Measurements from ENCODE around the gene C19orf67.

C19orf67 gene

DNA sequence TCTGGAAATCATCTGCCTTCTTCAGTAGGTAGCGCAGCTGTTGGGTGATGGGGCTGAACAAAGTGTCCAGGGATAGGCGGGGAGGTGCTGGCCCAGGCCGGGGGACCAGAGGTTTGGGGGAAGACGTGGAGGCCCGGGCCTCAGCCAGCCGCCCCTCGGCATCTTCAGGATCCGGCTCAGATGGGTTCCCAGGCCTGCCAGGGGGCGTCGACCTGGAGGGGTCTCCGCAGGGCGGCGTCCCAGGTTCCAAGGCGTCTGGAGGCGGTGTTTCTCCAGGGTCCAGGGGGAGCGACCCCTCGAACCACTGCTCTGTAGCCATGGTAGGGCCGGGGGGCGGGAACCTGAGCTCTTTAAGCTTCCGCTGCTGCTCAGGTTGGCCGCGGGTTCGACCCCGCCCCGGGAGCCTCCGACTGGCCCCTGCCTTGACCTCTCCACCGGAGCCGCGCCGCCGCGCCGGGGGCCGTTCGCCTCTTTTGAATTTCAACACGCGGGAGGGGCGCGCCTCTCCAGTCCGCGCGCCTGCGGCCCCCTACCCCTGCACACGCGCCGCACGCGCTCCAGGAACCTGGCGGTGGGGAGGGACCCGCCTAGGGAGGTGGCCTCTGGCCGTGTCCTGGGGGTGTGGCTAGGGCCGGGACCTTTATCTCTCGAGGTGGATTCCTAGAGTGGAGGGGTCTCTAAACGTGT lies at the start of gene C19orf67:
Gene C19orf67, minus strand, starts transcription at position 475 of the 687 bp plus-strand sequence. Its CDS starts 156 bp downstream, at position 319.
- DNase-seq = no peak

DNA sequence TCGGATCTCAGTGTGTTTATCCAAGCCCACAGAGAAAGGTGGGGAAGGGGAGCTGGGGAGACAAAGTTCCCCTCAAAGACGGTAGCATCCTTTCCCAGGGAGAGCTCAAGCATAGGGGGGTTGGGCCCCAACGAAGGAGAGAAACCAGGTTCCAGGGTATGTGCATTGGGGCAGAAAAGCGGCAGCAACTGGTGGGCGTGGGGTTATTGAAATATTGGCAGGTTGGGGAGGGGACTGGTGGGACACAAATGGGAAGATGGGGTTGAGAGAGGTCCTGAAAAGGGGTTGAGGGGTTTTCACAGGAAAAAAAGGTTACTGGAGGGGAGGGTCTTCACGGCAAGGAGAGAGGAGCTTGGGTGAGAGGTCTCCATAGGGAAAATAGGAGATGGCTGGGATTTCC lies 49.8 kb upstream of the C19orf67 start:
- DNase-seq = no peak

DNA sequence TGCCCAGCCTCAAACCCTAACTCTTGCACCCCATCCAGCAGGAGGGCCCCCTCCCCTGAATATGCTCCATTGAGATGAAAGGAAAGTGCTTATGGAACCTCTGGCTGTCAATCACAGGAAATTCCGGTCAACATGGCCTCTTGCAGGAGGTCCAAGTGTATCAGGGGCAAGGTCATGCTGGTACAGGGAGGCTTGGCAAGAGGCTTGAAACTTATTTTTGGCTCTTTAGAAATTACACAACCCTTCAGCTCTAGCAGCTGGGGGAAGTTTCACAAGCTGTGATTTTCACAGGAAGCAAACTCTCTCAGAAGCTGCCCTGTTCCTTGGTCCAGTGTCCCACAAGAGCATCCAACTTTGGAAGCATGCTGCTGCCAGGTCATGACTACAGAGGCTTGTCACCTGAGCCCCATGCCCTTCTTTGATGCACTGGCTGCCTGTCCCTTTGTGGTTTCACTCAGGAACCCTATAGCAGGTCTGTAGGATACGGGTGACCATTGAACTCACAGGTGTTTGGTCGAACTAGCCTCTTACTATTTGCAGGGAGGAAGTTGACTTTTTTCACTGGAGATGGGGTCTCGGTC lies 42.4 kb upstream of the C19orf67 start:
- DNase-seq = no peak

DNA sequence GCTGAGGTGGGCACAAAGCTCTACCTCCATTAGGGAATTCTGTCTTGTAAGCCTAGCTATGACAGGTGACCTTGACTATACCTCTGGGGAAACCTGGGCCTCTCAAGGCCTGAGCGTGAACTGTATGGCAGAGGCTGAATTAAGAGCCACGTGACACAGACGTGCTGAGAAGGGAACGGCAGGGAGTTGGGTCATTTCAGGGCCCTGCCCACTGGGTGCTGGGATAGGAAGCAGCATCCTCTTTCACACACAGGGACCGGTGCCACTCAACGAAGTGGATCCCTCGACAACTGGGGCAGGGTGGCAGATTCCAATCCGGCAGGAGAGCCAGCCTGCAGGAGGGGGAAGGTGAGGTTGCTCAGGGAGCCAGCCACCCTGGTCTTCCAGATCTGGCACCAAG lies 41.6 kb upstream of the C19orf67 start:
- no peak for DNase-seq

DNA sequence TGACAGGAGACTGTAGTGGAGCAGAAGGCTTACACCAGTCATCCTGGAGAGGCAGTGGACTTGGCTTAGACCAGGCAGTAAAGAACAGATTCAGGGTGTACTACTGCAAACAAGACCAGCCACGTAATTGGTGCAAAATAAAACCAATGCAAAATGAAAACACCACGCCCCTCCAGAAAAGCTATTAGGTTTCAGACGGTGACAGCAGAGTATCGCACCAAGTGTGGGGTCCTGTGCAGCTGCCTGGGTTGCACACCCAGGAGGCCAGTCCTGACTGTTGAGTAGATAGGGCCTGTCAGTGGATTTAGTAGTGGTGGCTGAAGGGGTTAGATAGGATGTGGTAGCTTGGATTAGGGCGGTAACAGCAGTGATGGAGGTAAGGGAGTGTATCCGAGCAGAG lies 37.3 kb upstream of the C19orf67 start:
- no peak for DNase-seq

DNA sequence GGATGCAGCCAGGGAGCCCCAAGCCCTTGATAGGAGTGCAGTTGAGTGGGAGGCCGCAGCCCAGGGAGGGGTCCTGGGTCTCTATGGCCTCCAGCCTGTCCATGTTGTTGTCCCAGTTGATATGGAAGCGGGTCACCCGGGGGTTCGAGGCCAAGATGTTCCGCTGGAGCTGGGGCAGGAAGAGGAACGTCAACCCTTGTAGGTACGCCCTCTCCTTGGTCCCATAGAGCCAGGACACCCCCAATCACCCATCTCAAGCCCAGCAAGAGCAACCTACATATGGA lies 34.9 kb upstream of the C19orf67 start:
- no peak for DNase-seq

DNA sequence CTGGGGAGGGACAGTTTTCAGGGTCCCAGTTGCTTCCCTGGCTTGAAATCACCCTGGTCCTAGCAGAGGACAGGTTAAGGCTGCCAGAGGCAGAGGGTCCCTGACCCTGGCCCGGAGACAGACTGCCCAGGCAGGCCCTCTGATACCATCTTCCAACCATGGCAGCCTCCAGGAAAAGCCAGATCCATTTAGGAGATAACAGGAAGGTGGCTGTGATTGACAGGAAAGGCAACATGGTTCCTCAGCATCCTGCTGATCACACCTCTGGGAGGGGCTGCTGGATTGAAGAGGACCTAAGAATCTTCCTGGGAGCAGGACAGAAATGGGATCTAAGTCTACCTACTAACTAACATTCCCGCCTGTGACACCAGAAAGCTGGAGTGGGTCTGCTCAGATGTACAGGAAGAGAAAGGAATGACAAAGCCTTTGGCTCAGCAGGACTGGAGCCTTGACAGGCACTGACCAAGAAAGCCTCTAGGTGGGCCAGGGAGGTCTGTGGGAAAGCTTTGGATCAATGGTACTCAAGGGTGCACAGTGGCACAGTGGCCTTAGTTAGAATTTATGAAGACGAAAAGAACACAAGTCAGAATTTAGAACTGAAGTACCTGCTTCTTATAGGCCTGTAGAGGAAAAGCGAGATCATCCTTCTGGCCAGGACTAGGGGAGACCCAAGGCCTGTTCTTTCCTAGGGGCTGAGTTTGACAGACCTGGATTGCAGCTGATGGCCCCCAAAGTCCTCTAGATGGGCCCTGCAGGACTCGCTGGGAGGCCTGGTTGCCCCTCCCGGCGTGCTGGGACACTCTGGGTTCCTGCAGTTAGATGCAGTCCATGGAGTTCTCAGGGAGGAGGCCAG lies 34.3 kb upstream of the C19orf67 start:
- DNase-seq = no peak

DNA sequence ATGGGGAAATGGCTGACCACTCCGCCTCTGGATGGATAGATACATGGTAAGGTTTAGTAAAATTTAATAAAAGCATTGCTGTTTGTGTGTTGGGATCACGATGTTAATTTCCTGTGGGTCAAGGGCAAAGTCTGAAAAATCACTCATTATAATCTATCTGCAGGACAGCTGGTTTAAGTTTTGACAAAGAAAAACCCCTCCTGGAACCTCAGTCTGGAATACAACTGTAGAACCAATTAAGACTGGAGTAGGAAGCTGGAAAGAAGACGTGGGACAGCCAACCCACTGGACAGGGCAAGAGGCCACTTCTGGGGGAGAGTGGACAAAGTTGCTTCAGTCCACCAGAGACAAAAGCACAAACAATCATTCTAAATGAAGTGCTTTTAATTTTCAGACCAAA lies 33.6 kb upstream of the C19orf67 start:
- DNase-seq = no peak

DNA sequence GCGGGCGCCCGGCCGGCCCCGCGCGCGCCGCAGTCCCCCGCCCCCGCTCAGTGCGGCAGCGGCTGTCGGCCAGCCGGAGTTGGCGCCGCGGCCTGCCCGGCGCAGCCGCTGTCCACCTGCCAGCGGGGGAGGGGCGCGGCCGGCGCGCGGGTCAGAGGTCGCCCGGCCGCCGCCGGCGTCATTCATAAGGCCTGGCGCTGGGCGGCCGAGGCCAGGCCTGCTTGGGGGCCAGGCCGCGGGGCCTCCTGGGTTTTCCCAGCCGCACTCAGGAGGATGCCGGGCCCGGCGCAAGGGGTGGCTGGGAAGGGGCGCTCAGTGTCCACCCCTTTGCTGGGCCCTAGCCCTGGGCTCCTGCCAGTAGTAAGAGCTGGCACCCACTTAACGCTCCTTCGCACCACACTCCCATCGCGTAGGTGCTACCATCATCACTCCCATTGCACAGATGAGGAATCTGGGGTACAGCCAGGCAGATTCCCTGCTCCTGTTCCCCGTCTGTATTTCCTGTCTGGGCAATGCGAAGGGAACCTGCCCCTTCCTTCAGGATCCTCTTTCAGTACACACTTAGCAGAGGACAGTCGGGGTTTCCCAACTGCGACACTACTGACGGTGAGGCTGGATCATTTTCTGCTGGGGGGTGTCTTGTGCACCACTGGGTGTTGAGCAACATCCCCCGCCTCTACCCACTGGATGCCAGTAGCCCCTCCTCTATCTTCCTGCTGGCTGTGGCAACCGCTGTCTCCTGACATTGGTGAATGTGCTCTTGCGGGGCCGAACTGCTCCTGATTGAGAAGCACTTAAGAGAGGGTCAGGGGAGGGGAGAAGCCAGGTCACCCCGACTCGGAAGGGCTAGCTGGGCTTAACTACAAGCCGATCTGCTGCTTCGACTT lies 32.8 kb upstream of the C19orf67 start:
- DNase-seq = peak in 1 of 2 experiments; percentile 32

DNA sequence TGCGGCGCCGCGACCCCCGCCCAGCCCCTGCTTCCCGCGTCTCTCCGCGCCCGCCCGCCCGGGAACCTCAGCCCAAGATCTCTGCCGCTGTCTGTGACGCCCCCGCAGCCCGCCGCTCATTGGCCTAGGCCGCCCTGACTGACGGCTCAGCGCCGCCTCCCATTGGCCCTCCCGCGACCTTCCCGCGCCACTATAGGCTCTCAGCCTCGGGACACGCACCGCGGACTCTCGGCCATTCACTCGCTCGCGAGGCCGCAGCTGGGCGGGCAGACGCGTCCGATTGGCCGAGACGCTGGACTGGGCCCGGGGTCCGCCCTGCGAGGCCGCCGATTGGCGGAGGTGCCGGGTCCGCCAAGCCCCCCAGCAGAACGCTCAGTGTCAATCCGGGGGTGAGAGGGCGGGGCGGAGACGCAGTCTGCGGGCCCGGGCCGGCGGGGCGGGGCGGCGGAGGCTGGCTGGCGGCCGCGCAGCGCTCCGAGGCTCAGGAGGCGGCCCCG lies 32.1 kb upstream of the C19orf67 start, which contains the start of gene PRKACA:
Gene PRKACA, minus strand, starts transcription at position 95 of the 497 bp plus-strand sequence. CDS start 215 bp downstream, outside the sequence.
- peak; percentile 97 to 99 for DNase-seq

DNA sequence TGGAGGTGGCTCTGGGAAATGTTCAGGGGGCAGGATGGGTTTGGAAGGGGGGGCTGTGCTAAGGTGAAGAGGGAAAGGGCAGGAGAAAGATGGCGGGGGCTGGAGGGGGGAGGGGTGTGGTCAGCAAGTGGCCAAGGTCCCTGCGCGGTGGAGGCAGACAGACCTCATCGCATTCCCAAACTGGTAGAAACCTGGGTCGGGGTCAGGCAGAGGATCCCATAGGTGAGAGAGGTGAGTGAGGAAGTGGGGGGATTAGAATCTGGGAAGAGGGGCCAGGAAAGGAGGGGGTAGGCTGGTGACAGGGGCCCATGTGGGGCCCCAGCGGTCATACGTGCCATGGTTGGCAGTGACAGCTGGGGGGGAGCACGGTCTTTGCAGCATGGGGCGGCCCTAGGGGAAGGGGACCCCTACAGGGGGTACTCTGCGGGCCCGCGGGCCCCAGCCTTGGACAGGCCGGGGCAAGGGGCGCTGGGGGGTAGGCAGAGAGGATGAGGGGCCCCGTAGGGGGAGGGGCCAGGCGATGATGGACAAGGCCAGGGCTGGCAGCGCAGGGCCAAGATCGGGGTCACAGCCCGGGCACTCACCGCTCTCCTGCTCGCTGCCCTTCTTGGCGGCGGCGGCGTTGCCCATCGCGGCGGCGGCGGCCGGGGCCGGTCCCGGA lies 31.5 kb upstream of the C19orf67 start:
- DNase-seq = peak in 1 of 2 experiments; percentile 10

DNA sequence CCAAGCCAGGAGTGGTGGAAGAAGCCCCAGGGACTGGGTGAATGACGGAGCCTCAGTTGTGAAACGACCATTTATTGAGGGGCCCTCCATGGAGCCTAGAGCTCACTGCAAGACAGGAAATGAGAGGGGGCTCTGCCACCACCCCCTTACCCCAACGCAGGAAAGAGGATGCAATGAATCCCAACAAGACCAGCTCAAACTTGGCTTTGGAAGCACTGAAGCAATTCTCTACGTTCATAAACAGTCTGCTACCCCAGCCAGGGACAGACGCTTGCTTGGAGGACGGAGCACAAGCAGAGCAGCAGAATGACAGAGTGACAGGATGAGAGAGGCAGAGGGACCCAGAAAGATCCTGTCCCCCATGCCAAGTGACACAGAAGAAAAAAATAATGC lies 30.9 kb upstream of the C19orf67 start:
- DNase-seq = no peak

DNA sequence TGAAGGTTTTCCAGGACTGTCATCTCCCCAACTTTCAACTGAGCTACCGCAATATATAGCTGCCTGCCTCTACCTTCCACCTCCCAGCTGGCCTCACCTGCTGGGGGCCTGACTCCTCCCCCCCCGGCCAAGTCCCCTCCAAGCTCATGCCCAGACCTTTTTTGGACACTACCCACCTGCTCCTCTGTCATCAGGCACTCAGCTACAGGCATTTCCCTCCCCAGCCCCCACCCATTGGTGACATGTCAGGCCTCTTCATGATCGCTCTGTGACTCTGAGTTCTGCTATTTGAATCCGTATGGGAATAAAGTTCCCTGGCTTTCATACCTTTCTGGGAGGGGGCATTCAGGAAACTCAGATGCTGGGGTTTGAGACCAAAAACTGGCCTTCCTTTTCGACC lies 30.2 kb upstream of the C19orf67 start:
- no peak for DNase-seq

DNA sequence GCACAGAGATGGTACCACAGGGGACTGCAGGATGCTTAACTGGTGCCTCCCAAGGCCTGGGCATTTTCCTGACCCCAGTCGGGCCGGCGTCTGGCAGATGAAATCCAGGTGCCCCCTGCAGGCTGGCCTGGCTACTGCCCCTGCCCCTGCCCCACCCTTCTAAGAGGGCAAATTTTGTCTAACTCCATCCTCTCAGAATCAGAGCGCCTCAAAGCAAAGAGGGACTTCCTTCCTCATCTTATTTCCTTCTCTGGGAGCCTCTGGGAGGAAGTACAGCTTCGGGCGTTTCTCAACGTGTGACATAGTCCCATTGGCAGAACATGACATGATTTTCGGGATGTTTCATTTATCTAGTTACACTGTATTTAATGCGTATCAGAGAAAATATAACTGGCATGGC lies 29.3 kb upstream of the C19orf67 start:
- no peak for DNase-seq

DNA sequence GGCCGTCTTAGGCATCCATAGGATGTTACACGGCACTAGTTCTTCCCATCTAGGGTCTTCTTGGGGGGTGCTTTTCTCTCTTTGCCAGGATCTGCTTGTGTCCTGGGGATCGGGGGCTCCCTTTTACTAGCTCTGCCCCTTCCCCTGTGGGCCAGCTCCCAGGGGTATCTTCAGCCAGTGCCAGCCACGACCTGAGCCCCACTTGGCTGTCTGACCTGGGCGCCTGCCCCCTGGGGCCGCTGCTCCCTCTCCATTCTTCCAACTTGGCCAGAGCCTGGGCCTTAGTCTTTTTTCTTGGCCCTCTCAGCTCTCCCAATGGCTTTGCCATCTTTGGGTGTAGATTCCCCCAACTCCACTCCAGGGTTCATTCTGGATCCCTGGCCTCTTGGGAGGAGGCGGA lies 28.9 kb upstream of the C19orf67 start:
- DNase-seq = no peak

DNA sequence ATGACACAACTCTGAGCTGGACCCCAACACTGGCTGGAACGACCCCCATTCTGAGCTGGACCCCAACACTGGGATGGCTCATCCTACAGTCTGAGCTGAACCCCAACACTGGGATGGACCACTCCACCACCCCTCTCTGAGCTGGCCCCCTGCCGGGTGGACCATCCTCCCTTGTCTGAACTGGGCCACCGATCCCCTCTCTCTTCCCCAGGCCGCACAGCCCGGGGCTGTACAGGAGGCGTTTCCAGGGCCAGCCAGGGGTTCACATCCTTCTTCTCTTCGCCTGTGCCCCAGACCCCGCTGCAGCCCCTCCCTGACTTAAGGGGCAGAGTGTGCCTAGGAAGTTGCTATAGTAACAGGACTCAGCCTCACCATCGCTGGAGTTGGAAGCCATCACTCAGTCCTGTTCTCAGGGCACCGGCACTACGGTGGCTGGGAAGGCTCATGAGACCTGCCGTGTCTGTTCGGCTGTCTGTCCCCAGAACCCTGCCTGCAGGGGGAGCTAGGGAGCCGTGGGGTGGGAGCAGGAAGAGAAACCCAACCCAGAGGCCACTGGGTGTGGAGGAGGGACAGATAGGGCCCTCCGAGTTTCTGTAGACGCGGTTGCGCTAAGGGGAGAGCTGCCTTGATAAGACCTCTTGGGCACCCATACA lies 28.3 kb upstream of the C19orf67 start:
- no peak for DNase-seq

DNA sequence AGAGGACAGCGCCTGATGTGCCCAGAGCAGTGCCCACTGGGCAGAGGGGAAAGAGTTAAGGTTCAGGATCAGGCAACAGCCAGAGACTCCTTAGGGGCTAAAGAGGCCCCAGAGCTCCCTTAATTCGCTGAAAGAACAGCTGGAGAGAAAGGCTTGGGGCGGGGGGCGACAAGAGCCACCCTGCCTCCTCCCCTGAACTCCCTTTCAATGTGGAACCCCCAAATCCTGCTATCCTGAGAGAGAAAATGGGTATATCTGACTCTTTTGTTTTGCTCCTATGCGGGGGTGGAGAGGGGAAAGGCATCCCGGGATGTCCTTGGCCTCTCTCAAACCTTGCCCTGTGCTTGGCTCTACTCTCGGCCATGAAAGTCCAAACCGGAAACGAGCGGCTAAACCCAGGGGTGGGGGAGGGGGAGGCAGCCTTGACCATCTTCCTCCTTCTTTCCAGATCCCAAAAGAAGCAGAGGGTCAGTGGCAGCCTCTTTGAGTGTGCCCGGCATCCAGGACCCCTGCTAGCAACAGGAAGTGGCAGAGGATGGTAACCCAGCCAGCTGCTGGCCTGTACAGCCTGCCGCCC lies 27.3 kb upstream of the C19orf67 start:
- no peak for DNase-seq

DNA sequence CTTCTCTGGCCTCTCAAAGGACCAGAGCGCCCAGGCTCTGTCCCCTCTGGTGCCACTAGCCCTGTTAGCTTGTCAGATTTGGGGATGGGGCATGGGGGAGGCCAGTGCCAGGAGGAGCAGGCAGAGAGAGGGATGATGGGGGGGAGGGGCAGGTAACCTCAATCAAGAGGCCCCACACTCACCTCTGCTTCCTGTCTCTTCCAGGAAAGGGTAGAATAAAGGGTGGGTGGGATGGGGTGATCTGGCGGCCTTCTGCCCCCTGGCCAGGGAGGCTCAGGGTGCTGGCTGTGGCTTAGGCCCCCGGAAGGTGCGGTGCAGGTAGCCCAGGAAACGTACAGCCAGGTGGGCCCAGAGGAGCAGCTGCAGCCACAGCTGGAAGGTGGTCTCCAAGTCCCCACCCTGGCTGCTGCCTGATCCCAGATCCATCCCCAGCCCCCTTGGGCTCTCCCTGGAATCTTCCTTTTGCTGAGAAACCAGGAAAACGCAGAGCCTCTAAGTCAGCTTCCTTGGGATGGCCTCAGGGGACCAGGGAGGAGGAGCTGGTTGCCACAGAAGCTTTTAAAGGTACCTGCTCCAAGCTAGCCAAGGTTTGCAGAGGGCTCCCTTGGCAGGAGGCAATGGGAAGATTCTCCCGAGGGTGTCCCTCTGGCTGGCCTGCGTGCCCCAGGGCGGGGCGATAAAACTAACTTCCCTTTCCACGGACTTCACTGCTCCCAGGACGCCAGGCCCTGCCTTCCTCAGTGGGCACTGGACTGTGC lies 26.6 kb upstream of the C19orf67 start:
- no peak for DNase-seq

DNA sequence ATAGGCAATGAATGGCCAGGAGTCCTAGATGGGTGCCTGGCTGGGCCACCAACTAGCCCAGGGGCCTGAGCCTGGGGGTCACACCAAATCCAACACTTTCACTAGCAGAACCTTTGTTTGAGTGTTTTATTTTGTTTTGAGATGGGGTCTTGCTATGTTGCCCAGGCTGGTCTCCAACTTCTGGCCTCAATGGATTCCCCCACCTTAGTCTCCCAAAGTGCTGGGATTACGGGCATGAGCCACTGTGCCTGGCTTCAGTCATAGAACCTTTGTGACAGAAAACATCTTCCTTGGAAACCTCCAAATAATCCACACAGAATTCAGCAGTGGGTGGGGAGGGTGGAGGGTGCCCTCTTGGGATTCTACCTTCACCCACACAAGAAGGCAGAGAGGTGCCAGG lies 25.9 kb upstream of the C19orf67 start:
- no peak for DNase-seq

DNA sequence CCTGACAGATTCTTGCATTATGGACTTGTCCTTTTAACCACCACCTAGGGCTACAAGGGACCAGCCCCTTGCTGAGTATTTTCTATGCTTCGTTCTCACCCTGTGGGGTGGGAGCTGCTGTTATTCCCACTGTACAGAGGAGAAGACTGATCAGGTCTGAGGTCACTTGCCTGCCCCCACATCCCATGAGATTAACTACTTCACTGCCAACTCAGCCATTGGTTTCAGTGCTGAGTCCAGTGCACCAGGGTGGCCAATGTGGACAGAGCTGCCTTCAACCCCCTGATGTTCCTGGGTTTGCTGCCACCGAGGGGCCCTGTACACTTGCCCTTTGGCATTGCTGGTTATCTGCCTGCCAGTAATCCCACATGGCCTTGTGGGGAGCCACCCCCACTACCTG lies 25.1 kb upstream of the C19orf67 start:
- no peak for DNase-seq
